ENCODE results near the gene SYCE1.
"Not testable (repeated sequence)": the region's sequence is repeated elsewhere in the genome, so short reads cannot be mapped to it uniquely, and the experiment has no call there.

The SYCE1 gene

GRCh38 chr10:133565441-133566294 lies at the start of gene SYCE1:
SYCE1 (minus strand) TSS chr10:133565583; CDS start chr10:133565529, 54 bp downstream.
- DNase-seq, result no peak

DNA sequence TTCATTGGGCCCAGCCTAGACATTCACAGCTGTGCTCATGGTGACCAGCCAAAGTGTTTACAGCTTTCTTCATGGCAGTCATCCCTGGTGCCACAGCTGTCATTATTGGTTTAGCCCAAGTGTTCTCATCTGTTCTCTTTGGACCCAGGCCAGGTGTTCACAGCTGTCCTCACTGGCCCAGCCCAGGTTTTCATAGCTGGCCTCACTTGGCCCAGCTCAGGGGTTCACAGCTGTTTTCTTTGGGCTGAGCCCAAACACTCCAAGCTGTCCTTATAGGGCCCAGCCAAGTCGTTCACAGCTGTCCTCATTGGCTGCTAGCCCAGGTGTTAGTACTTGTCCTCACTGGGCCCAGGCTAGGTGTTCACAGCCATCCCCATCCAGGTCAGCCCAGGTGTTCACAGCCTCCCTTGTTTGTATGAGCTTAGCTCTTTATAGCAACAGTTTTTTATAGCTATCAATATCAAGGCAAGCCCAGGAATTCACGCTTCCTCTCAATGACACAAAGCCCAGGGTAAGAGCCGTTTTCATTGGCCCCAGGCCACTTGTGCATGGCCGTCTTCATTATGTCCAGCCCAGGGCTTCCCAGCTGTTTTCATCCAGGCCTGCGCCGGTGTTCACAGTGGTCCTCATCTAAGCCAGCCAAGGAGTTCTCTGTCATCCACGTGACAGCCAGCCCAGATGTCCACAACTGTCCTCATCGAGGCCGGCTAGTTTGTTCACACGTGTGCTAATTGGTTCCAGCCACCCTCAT lies 49.6 kb upstream of the SYCE1 start:
- no peak for DNase-seq

- DNase-seq, result no peak
Measured at GRCh38 chr10:133613699-133614098, 48.3 kb upstream of the SYCE1 start.

DNA sequence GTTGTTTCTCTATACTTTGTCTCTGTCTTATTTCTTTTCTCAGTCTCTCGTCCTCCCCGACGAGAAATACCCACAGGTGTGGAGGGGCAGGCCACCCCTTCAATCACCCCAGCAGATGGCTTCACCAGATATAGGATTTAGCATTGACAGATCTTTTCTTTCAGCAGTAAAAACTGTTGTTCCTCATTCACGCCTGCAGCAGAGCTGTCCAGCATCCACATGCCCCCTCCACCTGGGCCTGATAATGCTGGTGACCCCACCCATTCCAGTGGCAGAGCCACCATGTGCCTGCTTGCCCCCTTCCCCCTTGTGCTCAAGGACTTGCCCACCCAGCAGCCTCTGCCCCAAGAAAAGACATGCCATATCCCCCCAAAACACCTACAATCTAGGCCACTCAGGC lies 45.7 kb upstream of the SYCE1 start:
- DNase-seq, result no peak

DNA sequence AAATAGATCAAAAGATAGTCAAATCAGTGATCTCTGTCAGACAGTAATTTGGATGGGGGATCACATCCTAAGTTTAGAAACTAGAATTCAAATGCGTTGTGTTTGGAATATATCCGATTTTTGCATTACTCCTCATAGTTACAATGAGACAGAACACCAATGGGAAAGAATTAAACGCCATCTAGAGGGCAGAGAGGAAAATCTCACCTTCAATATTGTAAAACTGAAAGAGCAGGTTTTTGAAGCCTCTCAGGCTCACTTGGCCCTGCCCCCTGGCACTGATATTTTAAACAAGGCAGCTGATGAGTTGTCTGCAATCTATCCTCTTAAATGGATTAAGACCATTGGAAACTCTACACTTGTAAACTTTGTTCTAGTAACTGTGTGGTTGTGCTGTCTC lies 43.5 kb upstream of the SYCE1 start:
- peak; percentile 9 for DNase-seq

GRCh38 chr10:133603434-133603833 lies 38.1 kb upstream of the SYCE1 start:
- DNase-seq, result not testable (repeated sequence)

DNA sequence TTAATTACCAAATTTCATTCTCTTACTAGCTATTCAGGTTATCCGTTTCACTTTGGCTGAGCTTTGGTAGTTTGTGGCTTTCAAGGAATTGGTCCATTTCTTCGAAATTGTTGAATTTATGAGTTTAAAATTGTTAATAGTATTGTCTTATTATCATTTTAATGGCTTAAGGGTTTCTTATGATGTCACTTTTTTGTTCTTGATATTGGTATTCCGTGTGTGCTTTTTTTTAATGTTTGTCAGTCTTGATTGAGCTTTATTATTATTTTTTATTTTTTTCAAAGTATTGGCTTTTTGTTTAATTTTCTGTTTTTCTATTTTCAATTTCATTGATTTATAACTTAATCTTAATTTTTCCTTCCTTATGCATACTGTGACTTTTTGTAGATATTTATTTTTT lies 35.3 kb upstream of the SYCE1 start:
- DNase-seq, result no peak

DNA sequence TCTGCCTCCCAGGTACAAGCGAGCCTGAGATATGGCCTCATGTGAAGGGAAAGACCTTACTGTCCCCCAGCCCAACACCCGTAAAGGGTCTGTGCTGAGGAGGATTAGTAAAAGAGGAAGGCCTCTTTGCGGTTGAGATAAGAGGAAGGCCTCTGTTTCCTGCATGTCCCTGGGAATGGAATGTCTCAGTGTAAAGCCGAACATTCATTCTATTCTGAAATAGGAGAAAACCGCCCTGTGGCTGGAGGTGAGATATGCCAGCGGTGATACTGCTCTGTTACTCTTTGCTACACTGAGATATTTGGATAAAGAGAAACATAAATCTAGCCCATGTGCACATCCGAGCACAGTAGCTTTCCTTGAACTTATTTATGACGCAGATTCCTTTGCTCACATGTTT lies 34.5 kb upstream of the SYCE1 start:
- not testable (repeated sequence) for DNase-seq

DNA sequence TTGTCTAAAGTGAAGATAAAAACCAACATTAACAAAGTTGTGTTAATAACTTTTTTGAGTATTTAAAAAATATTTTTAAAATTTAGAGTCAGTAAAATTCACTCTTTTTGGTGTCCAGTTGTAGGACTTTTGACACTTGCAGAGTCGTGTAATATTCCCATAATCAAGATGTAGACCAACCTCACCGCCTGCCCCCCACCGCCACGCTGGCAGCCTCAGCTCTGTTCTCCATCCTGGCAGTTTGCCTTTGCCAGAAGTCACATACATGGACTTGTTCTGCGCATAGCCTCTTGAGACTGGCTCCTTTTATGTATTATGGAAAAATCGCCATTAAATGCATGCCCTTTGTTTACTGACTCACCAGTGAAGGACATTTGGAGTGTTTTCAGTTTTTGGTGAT lies 27.3 kb upstream of the SYCE1 start:
- DNase-seq, result no peak

- no peak for DNase-seq
Measured at GRCh38 chr10:133590970-133591359, 25.6 kb upstream of the SYCE1 start.

- DNase-seq, result no peak
Measured at GRCh38 chr10:133590226-133590969, 25.0 kb upstream of the SYCE1 start.

DNA sequence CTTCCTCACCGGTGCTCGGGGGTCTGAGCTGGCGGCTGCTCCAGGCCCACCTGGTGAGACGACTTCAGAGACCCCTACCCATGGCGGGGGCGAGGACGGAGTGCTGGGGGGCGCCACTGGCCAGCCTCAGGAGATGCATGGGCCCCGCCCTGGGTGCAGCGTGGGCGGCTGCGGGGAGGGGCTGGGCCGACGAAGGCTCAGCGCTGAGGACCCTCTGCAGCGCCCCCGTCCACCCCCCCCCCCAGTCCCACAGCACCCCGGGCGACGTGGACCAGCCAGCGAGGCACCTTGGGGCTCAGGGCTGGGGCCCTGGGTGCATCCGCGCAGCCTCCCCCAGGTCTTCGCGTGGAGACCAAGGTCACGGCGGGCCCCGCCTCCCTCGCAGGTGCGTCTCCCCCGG lies 11.7 kb upstream of the SYCE1 start:
- DNase-seq, result not testable (repeated sequence)

- not testable (repeated sequence) for DNase-seq
Measured at GRCh38 chr10:133573460-133573859, 8.1 kb upstream of the SYCE1 start.

DNA sequence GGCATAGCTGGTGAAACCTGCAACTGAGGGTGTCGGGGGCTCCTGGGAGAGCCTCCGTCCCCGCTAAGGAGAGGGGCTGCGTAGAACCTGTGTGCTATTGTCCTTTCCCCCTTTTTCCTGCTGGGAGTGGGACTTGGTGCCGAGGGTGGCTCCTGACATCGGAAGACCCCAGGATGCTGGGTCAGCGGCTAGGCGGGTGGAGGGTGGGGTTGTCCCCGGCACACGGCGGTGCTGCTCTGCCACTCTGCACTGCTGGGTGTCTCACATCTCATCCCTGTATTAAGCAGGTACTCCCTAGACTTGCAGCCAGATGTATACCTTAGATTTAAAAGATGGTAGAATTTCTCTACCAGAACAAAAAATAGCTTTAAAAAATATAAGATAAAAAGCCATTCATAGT lies 6.7 kb upstream of the SYCE1 start:
- not testable (repeated sequence) for DNase-seq

DNA sequence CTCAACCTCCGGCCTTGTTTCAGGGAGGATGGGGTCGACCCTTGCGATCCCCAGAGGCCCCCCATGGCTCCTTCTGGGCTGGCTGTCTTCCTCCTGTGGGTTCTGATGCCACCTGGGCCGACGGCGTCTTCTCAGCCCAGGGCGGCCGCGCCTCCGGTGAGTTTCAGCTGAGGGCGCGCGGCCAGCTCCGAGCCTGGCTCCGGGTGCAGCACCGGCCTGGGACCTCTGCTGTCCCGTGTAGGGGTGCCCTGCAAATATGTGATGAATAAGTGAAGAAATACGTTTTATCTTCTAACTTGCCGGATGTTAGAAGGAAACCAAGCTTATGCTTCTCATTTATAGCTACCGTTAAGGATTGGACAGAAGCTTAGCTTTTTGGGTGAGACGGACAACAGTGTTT lies 4.4 kb upstream of the SYCE1 start:
- not testable (repeated sequence) for DNase-seq

DNA sequence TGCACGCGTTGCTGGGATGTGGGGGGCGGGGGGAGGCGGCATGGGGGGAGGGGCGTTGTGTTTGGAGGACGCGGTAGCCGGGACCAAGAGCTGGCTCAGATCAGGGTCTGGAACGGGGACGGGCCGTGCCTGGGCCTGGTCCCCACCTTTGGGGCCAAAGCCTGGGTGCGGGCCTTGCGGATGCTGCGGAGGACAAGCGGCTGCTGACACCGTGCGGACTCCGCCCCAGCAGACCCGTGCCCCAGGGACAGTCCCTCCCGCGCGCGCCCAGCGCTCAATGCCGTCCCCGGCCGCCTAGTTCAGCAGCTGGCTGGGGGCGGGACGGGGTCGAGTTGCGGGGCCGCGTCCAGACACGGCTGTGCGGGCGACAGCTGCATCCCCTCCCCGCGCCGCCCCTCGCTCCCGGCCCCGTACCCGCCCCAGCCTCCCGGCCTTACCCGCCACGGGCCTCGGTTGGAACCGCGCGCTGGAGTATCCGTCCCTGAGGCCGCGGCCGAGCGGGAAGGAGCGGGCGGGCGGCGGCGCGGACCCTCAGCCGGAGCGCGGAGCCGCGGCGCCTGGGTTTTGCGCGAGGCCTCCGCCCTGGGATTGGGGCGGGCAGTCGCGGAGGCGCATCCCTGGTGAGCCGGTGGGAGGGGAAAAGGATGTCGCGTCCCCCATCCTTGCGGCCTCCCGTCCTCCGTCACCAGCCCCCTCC lies 3.6 kb upstream of the SYCE1 start:
- DNase-seq, result not testable (repeated sequence)

DNA sequence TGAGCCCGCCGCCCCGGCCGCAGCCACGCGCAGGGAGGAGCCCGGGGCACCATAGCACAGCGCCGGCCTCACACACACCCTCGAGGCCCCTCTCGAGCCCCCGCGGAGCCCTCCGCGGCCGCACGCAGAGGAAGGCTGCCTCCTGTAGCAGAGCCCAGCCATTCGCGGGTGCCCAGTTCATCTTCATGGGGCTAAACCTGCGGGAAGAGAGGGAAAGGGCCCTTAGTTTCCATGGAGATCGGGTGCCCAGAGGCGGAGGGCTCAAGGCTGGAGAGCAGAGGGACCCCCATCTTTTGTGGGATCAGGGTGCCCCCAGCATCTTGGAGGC lies 2.9 kb upstream of the SYCE1 start:
- no peak for DNase-seq

DNA sequence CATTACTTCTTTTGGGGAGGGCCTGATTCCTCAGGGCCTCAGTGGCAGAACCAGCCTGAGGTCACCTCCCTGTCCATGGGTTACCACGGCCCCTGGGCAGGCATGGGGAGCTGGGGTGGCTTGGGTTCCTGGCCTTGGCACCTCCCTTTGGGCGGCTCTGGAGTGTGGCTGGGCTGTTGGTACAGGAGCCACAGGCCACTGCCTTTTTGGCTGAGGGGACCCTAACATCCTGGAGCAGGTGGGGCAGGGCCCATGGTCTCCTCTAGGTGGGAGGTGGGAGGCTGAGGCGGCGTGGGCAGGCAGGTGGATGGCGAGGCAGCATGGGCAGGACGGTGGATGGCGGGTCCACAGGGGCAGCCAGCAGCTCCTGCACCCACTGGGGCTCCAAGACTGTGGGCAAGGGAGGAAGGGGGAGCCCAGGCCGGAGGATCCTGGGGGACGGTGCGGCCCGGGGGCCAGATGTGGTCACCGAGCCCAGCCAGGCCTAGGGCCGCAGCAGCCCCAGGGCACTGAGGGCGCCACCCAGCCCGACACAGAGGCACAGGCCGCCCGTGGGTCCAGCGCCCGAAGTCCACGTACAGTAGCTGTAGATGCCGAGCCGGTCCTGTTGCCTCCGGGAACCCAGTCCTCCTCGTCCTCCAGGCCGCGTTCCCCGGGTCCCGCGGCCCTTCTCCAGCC lies 2.4 kb upstream of the SYCE1 start:
- no peak for DNase-seq

DNA sequence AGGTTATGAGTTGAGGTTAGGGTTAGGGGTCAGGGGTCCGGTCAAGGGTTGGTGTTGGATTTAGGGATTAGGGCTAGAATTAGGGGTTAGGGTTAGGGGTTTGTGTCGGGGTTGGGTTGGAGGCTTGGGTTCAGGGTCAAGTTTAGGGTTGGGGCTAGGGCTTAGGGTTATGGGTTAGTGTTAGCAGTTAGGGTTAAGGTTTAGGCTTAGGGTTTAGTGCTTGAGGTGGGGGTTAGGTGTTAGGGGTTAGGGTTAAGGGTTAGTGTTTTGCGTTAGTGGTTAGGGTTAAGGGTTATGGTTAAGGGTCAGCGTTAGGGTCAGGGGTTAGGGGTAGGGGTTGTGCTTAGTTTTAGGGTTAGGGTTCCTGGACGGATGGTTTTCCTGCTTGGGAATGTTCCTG lies 1.7 kb upstream of the SYCE1 start:
- no peak for DNase-seq

GRCh38 chr10:133564816-133565215 lies 567 bp downstream of the SYCE1 start:
- no peak for DNase-seq

- DNase-seq, result no peak
Measured at GRCh38 chr10:133559216-133559615, 6.2 kb downstream of the SYCE1 start.

- no peak for DNase-seq
Measured at GRCh38 chr10:133557381-133557780, 8.0 kb downstream of the SYCE1 start.

Data from NCI-H2227 treated with DMSO at 0.1 percent for 48 hours (cell line).